Heart left ventricle (tissue), 16 donors: ENCODE data around the gene LOXHD1. TPM values are rescaled to one million over a fixed set of nuclear protein-coding genes. Genes with fewer than 3 reads are reported as not detected.

Experiments used
- ATAC-seq, 4 donors: fragments of 200-7000 bp; cut with Tn5 transposase; one replicate each; pipeline ENCODE4 v1.9.1; 2020 to 2022; ENCODE audit warnings: moderate library complexity in 4 of 4, mild to moderate bottlenecking in 3 of 4, moderate number of reproducible peaks in 1 of 4
- DNase-seq, 5 donors: peaks; one replicate each; pipeline ENCODE4 v3.0.0-alpha.2; 2020
- H3K27ac ChIP-seq, 12 donors: fragments of 200-600 bp; sonication (generic) in 4 of 12; one replicate each; pipeline versions ENCODE4 v1.5.0 to v1.8.0; 2016 to 2022; ENCODE audit warnings: mild to moderate bottlenecking in 2 of 12
- H3K27me3 ChIP-seq, 9 donors: fragments of 200-600 bp; sonication (generic) in 2 of 9; one replicate each; pipeline versions ENCODE4 v1.5.1 to v1.8.0; 2016 to 2022; ENCODE audit warnings: mild to moderate bottlenecking in 3 of 9
- H3K36me3 ChIP-seq, 9 donors: fragments of 200-600 bp; sonication (generic) in 2 of 9; one replicate each; pipeline versions ENCODE4 v1.5.0 to v1.8.0; 2018 to 2022; ENCODE audit warnings: mild to moderate bottlenecking in 2 of 9
- H3K4me1 ChIP-seq, 12 donors: fragments of 200-600 bp; sonication (generic) in 4 of 12; one replicate each; pipeline versions ENCODE4 v1.5.0 to v1.8.0; 2016 to 2022; ENCODE audit warnings: mild to moderate bottlenecking in 3 of 12
- H3K4me3 ChIP-seq, 12 donors: fragments of 200-600 bp; sonication (generic) in 4 of 12; one replicate each; pipeline versions ENCODE4 v1.5.0 to v1.8.0; 2017 to 2022; ENCODE audit warnings: mild to moderate bottlenecking in 9 of 12, moderate library complexity in 4 of 12
- H3K9me3 ChIP-seq, 12 donors: fragments of 200-600 bp; sonication (generic) in 4 of 12; one replicate each; pipeline versions ENCODE4 v1.5.0 to v1.8.0; 2016 to 2022; ENCODE audit warnings: mild to moderate bottlenecking in 1 of 12
- CTCF ChIP-seq, 12 donors: fragments of 200-600 bp; sonication (generic) in 4 of 12; IDR thresholded peaks; one replicate each; pipeline versions ENCODE4 v1.5.0 to v1.8.0; 2018 to 2022; ENCODE audit warnings: antibody characterized with exemption in 12 of 12, mild to moderate bottlenecking in 5 of 12
- POLR2A ChIP-seq, 2 donors: fragments of 450-650 bp; IDR thresholded peaks; one replicate each; pipeline ENCODE4 v1.6.1; 2017; ENCODE audit warnings: antibody characterized with exemption in 2 of 2, mild to moderate bottlenecking in 2 of 2, moderate library complexity in 2 of 2
- WGBS, 4 donors: extraction: QIAGEN DNeasy Blood & Tissue Kit in 2 of 4; methylation state at CpG; one replicate each; pipeline versions ENCODE4 v1.1.5 to v1.1.7; 2013 to 2018; 5-methylcytosine and 5-hydroxymethylcytosine counted together
- intact Hi-C, 10 donors: fragments of 100-400 bp; cut with DNase I; formaldehyde crosslinking; loops; one replicate each; pipeline versions ENCODE4 v1.11.1 to v1.14.2; 2022
- polyA plus RNA-seq, 2 donors: library from polyadenylated mRNA; stranded (reverse); fragments of 200-250 nt; gene quantifications; one replicate each; pipeline ENCODE4 v1.2.3, GENCODE V29; 2013
- total RNA-seq, 9 donors: library from RNA; depleted of rRNA in 2 of 9; stranded (reverse); fragments of >200 nt in 2 of 9; fragmentation: NEBNext Ultra II Directional in 3 of 9; extraction: Animal tissue kit (Norgen Biotek cat#: 25700) in 3 of 9; gene quantifications; one replicate each; pipeline versions ENCODE4 v1.1.0 to v1.2.4, GENCODE V29; 2016 to 2023
- donor health status: ischemic (EF 13 %, LVEDD 7.1; RV severe dilation, severe dysfunction).
- donor health status: healthy with polysubstance abuse.
- donor health status: DM: no; HTN: yes; CAD: no.
- donor health status: DM: no; HTN: no; CAD: no.
- donor health status: ischemic (EF 25% LVEDD 6.9; RV normal size, moderate dysfunction).
- donor health status: ischemic (EF 25% LVEDD 5.7; RV mildly dilated, moderate dysfunction).
- donor health status: healthy.
- donor health status: DM: yes; HTN: yes; CAD: no.
- donor health status: ischemic (EF 35%, LVEDD 5.7; RV mildly dilated, moderate dysfunction).
- donor health status: nonischemic (EF 11% LVEDD 7.7; RV severe dilation, severe dysfunction).
- donor health status: DM: yes; HTN: yes; CAD: no.
- donor health status: PGD.
- donor health status: ischemic (EF 29% LVEDD 5.4; RV normal size, mild dysfunction).
- donor health status: nonischemic (EF 23%, LVEDD 6.1; RV moderate dilation, normal function).

The LOXHD1 gene
- total and polyA plus RNA-seq, 11 donors: 0.19 to 1.9 (median 0.54) TPM

- Histone ChIP-seq H3K9me3 (no peaks in the 10 kb centered on the region), H3K36me3 (no peaks in the 10 kb centered on the region), H3K27ac (no peak overlapping the region), H3K27me3 (no peaks in the 10 kb centered on the region), H3K4me3 (no peak overlapping the region), H3K4me1 (no peaks in the 10 kb centered on the region)
- ATAC-seq (no peak), DNase-seq (no peak)
- TF ChIP-seq POLR2A (IDR thresholded peaks at IDR 0.05) (no peak), CTCF (IDR thresholded peaks at IDR 0.05) (no peak)
- intact Hi-C loops: no loop called here
- WGBS, 4 donors: 86 to 88% (median 87%) methylated on average over 7 of the region's 7 CpGs
Observed at GRCh38 chr18:46569211-46569610, 87.8 kb downstream of the LOXHD1 start.

- Histone ChIP-seq H3K4me1 (no peaks in the 10 kb centered on the region), H3K9me3 (no peaks in the 10 kb centered on the region), H3K27ac (no peak overlapping the region), H3K4me3 (no peak overlapping the region), H3K36me3 (no peaks in the 10 kb centered on the region), H3K27me3 (no peaks in the 10 kb centered on the region)
- intact Hi-C loops: no loop called here
- WGBS, 4 donors: 43 to 61% (median 49%) methylated on average over 2 of the region's 2 CpGs
- no peak for TF ChIP-seq CTCF (IDR thresholded peaks at IDR 0.05)
- TF ChIP-seq POLR2A (IDR thresholded peaks at IDR 0.05): no peak
- DNase-seq: no peak
- peak in 1 of 4 donors; percentile 56 for ATAC-seq
Observed at GRCh38 chr18:46567196-46567595, 89.8 kb downstream of the LOXHD1 start.

DNA sequence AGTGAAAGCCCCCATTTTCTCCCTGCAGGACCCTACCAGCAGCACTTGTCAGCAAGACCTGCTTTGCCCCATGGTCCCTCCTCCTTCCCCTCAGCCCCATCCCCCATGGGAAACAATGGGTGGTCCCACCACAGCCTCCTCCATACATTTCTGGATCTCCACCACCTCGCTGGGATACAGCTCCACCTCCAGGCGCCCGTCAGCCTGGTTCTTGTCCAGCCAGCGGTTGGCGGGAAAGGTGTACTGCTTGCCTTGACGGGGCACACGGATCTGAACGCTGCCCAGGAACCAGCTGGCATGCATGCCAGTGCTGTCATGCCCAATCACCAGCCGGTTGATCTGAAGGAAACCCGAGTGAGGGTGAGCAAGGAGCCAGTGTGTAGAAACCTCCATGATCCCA is 90.9 kb downstream of the LOXHD1 start:
- Histone ChIP-seq H3K4me3 (no peak overlapping the region), H3K4me1 (no peaks in the 10 kb centered on the region), H3K36me3 (no peaks in the 10 kb centered on the region), H3K27me3 (no peaks in the 10 kb centered on the region), H3K9me3 (no peaks in the 10 kb centered on the region), H3K27ac (no peak overlapping the region)
- ATAC-seq (no peak), DNase-seq (no peak)
- 83 to 89% (median 86%) methylated on average over 7 to 10 of the region's 10 CpGs for WGBS, 4 donors
- no peak for TF ChIP-seq POLR2A (IDR thresholded peaks at IDR 0.05)
- no peak for TF ChIP-seq CTCF (IDR thresholded peaks at IDR 0.05)
- intact Hi-C loops: no loop called here

- no peak for ATAC-seq
- H3K9me3 ChIP-seq: no peaks in the 10 kb centered on the region
- no peaks in the 10 kb centered on the region for H3K36me3 ChIP-seq
- intact Hi-C loops: no loop called here
- H3K4me3 ChIP-seq: no peak overlapping the region
- no peak overlapping the region for H3K27ac ChIP-seq
- H3K4me1 ChIP-seq: no peaks in the 10 kb centered on the region
- H3K27me3 ChIP-seq: no peaks in the 10 kb centered on the region
- no peak for TF ChIP-seq CTCF (IDR thresholded peaks at IDR 0.05)
- no peak for TF ChIP-seq POLR2A (IDR thresholded peaks at IDR 0.05)
- no peak for DNase-seq
- 76 to 83% (median 81%) methylated on average over 5 of the region's 5 CpGs for WGBS, 4 donors
Observed at GRCh38 chr18:46565256-46565655, 91.8 kb downstream of the LOXHD1 start.
